ENCODE measurements around the gene SUGCT.

SUGCT gene

GRCh38 chr7:40747856-40748255 is 613.1 kb downstream of the SUGCT start:
- Histone ChIP-seq H3K9ac (no peak overlapping the region), H3K27ac (no peak overlapping the region), H3K79me2 (no peaks in the 10 kb centered on the region), H2AFZ (no peak overlapping the region), H3K4me2 (ENCODE audit: low read length) (no peak overlapping the region), H3K4me1 (no peaks in the 10 kb centered on the region), H3K4me3 (ENCODE audit: low read depth, low read length) (no peak overlapping the region), H3K9me3 (ENCODE audit: control insufficient read depth, low read length) (no peaks in the 10 kb centered on the region), H3K36me3 (ENCODE audit: control insufficient read depth, insufficient read depth, low read length) (no peaks in the 10 kb centered on the region), H3K27me3 (ENCODE audit: control insufficient read depth, insufficient read depth, low read length) (no peaks in the 10 kb centered on the region)
- TF ChIP-seq CTCF (IDR thresholded peaks at IDR 0.05) = no peak

DNA sequence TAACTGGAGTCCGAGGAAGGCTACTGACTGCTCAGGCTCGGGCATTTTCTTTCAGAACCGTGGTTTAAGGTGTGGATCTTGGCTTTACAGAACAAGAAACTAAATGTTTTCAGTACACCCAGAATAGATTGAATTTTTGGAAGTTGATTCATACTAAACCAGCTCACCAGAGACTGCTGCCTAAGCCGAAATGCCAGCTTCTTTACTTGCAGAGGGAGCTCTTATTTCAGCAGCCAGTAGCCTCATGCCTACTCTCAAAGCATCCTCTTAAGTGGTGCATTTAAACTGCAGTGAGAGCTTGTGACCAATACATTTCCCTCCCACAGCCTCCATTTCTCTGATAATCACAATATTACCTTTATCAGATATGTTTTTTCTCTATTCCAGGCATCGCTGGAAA is 615.1 kb downstream of the SUGCT start:
- H3K79me2 ChIP-seq = no peaks in the 10 kb centered on the region
- no peak overlapping the region for H3K4me3 ChIP-seq (ENCODE audit: low read depth, low read length)
- no peak for TF ChIP-seq CTCF (IDR thresholded peaks at IDR 0.05)
- H3K9me3 ChIP-seq (ENCODE audit: control insufficient read depth, low read length) = no peaks in the 10 kb centered on the region
- no peak overlapping the region for H3K4me2 ChIP-seq (ENCODE audit: low read length)
- H3K27me3 ChIP-seq (ENCODE audit: control insufficient read depth, insufficient read depth, low read length) = no peaks in the 10 kb centered on the region
- no peak overlapping the region for H3K9ac ChIP-seq
- H3K4me1 ChIP-seq = no peaks in the 10 kb centered on the region
- no peaks in the 10 kb centered on the region for H3K36me3 ChIP-seq (ENCODE audit: control insufficient read depth, insufficient read depth, low read length)
- no peak overlapping the region for H3K27ac ChIP-seq
- no peak overlapping the region for H2AFZ ChIP-seq

- Histone ChIP-seq H3K9me3 (ENCODE audit: control insufficient read depth, low read length) (no peaks in the 10 kb centered on the region), H3K27me3 (ENCODE audit: control insufficient read depth, insufficient read depth, low read length) (no peaks in the 10 kb centered on the region), H3K79me2 (no peaks in the 10 kb centered on the region), H3K27ac (no peak overlapping the region), H3K4me3 (ENCODE audit: low read depth, low read length) (no peak overlapping the region), H3K9ac (no peak overlapping the region), H3K4me1 (no peaks in the 10 kb centered on the region), H2AFZ (no peak overlapping the region), H3K36me3 (ENCODE audit: control insufficient read depth, insufficient read depth, low read length) (no peaks in the 10 kb centered on the region), H3K4me2 (ENCODE audit: low read length) (no peak overlapping the region)
- no peak for TF ChIP-seq CTCF (IDR thresholded peaks at IDR 0.05)
Measured at GRCh38 chr7:40753455-40753854, 618.6 kb downstream of the SUGCT start.

- no peak for TF ChIP-seq CTCF (IDR thresholded peaks at IDR 0.05)
- Histone ChIP-seq H2AFZ (no peak overlapping the region), H3K79me2 (no peaks in the 10 kb centered on the region), H3K4me3 (ENCODE audit: low read depth, low read length) (no peak overlapping the region), H3K4me2 (ENCODE audit: low read length) (no peak overlapping the region), H3K36me3 (ENCODE audit: control insufficient read depth, insufficient read depth, low read length) (no peaks in the 10 kb centered on the region), H3K27ac (no peak overlapping the region), H3K4me1 (no peaks in the 10 kb centered on the region), H3K9me3 (ENCODE audit: control insufficient read depth, low read length) (no peaks in the 10 kb centered on the region), H3K9ac (no peak overlapping the region), H3K27me3 (ENCODE audit: control insufficient read depth, insufficient read depth, low read length) (no peaks in the 10 kb centered on the region)
Measured at GRCh38 chr7:40755438-40755837, 620.6 kb downstream of the SUGCT start.

DNA sequence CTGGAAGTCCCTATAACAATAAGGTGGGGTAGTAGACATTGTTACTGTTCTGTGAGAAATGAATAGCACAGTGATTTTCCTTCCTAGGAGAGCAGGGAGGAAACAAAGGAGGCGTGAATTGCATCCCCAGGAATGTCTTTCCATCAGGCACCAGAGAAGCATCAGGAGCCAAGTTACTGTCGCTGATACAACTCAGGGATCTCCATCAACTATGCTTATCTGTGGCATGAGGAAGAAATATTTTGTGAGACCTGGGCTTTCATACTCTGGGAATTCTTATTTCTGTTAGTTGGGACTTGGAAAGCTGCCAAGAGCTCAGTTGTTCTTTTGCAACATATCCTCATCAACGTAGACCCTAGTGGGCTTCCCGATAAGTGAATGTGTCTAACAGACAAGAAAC is 622.3 kb downstream of the SUGCT start:
- Histone ChIP-seq H3K27ac (no peak overlapping the region), H3K4me1 (no peaks in the 10 kb centered on the region), H3K79me2 (no peaks in the 10 kb centered on the region), H3K36me3 (ENCODE audit: control insufficient read depth, insufficient read depth, low read length) (no peaks in the 10 kb centered on the region), H3K9me3 (ENCODE audit: control insufficient read depth, low read length) (no peaks in the 10 kb centered on the region), H3K4me3 (ENCODE audit: low read depth, low read length) (no peak overlapping the region), H3K9ac (no peak overlapping the region), H3K4me2 (ENCODE audit: low read length) (no peak overlapping the region), H3K27me3 (ENCODE audit: control insufficient read depth, insufficient read depth, low read length) (no peaks in the 10 kb centered on the region), H2AFZ (no peak overlapping the region)
- TF ChIP-seq CTCF (IDR thresholded peaks at IDR 0.05) = no peak

Measured in parathyroid adenoma (tissue), 2 donors.